RPMI8226 (cell line): Measurements from ENCODE around the gene KLF7.

Experiments
- DNase-seq: peaks from one replicate; pipeline ENCODE4 v3.0.0-alpha.2; 2015

Gene KLF7

GRCh38 chr2:207123335-207123744 is 42.4 kb downstream of the KLF7 start:
- DNase-seq: no peak

- no peak for DNase-seq
These were observed 43.0 kb downstream of the KLF7 start for GRCh38 chr2:207122651-207123334.

- DNase-seq: no peak
These were observed 44.0 kb downstream of the KLF7 start for GRCh38 chr2:207121784-207122183.

- DNase-seq: no peak
These were observed 46.7 kb downstream of the KLF7 start for GRCh38 chr2:207119048-207119447.

- DNase-seq: no peak
These were observed 48.1 kb downstream of the KLF7 start for GRCh38 chr2:207117668-207118067.

GRCh38 chr2:207115715-207116364 is 49.9 kb downstream of the KLF7 start:
- DNase-seq: no peak

- DNase-seq: no peak
These were observed 52.3 kb downstream of the KLF7 start for GRCh38 chr2:207113414-207113813.

GRCh38 chr2:207112785-207113184 is 53.0 kb downstream of the KLF7 start:
- DNase-seq: no peak

- no peak for DNase-seq
These were observed 53.4 kb downstream of the KLF7 start for GRCh38 chr2:207112383-207112782.

- DNase-seq: no peak
These were observed 54.0 kb downstream of the KLF7 start for GRCh38 chr2:207111757-207112156.

- DNase-seq: no peak
These were observed 55.0 kb downstream of the KLF7 start for GRCh38 chr2:207110715-207111114.

GRCh38 chr2:207110310-207110709 is 55.4 kb downstream of the KLF7 start:
- DNase-seq: no peak

- no peak for DNase-seq
These were observed 56.0 kb downstream of the KLF7 start for GRCh38 chr2:207109768-207110167.

- DNase-seq: no peak
These were observed 57.3 kb downstream of the KLF7 start for GRCh38 chr2:207108440-207108839.

GRCh38 chr2:207107551-207107950 is 58.2 kb downstream of the KLF7 start:
- no peak for DNase-seq

GRCh38 chr2:207107131-207107530 is 58.6 kb downstream of the KLF7 start:
- no peak for DNase-seq

- no peak for DNase-seq
These were observed 62.6 kb downstream of the KLF7 start for GRCh38 chr2:207103132-207103531.

- no peak for DNase-seq
These were observed 63.8 kb downstream of the KLF7 start for GRCh38 chr2:207101984-207102383.

- DNase-seq: no peak
These were observed 68.5 kb downstream of the KLF7 start for GRCh38 chr2:207097278-207097677.

- DNase-seq: no peak
These were observed 69.8 kb downstream of the KLF7 start for GRCh38 chr2:207095963-207096362.

- no peak for DNase-seq
These were observed 72.5 kb downstream of the KLF7 start for GRCh38 chr2:207093234-207093633.

GRCh38 chr2:207092818-207093217 is 72.9 kb downstream of the KLF7 start:
- no peak for DNase-seq

GRCh38 chr2:207091928-207092327 is 73.8 kb downstream of the KLF7 start:
- DNase-seq: no peak

- DNase-seq: no peak
These were observed 74.6 kb downstream of the KLF7 start for GRCh38 chr2:207091176-207091575.

- no peak for DNase-seq
These were observed 75.4 kb downstream of the KLF7 start for GRCh38 chr2:207090389-207090788.
